ENCODE results near the gene KRTAP22-2.

KRTAP22-2 gene

DNA sequence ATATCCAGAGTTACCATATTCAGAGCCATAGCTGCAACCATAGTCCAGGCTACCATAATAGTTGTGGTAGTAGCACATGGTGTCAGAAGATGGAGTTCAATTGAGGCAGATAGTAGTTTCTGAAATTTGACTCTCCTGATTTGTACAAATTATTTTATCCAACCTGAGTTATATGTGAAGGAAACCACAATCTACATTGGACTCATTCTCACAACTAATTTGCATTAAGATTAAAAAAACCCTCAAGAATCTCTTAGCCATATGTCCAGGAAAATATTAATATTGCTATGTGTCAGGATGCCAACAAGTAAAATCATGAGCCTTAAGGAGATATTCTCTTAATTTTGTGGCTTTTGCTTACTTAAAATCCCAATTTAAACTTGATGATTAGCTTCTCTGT is at the start of gene KRTAP22-2:
Gene KRTAP22-2, minus strand, starts transcription at position 101 of the 400 bp plus-strand sequence.
- DNase-seq = no peak

DNA sequence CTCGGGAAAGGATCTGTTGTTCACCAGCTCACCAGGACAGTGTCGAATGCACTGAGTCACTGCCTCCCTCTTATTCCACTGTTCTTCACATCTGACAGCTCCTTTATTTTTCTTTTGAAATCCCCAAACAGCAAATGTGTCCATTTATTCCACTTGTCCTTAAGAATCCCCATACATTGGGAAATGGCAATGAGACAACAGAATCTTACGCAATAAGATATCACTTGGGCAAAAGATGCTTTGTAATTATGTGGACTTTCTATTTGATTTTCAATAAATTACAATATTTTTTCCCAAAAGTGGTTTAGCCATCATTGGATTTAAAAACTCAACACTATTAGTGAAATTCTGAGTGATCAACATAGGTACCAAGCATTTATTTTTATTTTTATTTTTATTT is 48.5 kb upstream of the KRTAP22-2 start:
- DNase-seq = no peak

DNA sequence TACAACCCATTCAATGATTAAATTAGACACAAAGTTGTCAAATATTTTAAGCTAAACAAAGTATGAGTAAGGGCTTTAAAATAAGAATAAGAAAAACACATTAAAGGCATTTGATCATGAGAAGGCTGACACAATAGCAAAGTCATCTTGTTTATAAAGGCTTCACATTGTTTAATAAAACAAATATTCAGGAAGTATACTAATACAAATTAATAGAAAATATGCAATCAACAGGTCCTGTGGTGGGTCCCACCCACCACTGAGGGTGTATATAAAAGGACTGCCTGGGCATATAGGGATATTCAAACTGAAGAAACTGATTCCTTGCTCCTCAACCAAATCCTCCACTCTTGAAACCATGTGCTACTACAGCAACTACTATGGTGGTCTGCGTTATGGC is 44.7 kb upstream of the KRTAP22-2 start, which contains the start of gene KRTAP20-2:
Gene KRTAP20-2, plus strand, starts transcription at position 301 of the 400 bp plus-strand sequence. Its CDS starts 58 bp downstream, at position 359.
- DNase-seq = no peak

DNA sequence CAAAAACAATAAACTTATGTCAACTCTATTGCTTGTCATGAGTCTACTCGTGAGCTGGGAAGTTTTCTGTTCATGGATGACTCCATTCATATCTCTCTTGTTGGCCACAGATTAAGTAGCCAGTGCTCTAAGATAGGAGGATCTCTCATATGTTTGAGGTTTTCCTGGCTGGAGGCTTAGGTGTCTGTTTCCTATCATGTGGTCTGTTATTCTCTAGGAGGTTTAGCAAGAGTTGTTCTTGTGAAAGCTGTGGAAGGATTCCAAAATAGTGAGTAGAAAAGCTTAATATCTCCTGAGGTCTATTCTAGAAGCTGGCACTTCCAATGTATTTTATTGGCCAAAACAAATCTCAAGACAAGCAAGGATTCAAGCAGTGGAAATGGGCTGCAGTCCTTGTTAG is 39.0 kb upstream of the KRTAP22-2 start:
- no peak for DNase-seq

DNA sequence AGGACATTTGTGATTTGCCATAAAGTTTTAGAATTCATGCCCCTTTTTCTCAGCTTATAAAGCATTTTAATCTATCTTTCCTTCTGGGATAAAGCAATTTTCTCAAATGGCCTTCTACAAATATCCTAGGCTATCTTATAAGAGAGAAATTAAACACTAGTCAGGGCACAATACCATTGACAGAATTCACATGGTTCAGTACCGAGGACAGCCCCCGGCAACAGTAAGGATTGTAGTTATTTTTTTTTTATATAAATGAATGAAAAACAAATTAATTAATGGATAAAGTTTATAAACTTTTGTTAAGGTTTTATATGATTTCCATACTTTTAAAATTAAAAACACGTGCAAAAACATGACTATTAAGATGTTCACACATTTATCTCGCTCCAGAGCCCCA is 37.9 kb upstream of the KRTAP22-2 start:
- DNase-seq = no peak

DNA sequence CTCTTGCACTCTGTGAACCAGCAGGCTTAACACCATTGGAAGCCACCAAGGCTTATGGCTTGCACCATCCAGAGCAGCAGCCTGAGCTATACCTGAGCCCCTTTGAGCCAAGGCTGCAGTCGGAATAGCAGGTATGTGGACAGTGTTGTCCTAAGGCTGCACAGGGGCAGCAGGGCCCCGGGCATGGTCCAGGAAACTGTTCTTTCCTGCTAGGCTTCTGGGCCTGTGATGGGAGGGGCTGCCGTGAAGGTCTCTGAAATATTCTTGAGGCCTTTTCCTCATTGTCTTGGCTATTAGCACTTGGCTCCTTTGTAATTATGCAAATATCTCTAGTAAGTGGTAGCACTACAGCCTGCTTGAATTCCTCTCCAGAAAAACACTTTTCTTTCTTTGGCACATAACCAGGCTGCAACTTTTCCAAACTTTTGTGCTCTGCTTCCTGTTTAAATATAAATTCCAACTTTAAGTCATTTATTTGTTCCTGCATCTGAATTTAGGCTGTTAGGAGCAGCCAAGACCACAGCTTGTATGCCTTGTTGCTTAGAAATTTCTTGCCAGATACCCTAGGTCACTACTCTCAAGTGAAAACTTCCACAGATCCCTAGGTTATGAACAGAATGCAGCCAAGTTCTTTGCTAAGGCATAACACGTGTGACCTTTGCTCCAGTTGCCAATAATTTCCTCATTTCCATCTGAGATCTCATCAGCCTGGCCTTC is 35.4 kb upstream of the KRTAP22-2 start:
- DNase-seq = no peak

DNA sequence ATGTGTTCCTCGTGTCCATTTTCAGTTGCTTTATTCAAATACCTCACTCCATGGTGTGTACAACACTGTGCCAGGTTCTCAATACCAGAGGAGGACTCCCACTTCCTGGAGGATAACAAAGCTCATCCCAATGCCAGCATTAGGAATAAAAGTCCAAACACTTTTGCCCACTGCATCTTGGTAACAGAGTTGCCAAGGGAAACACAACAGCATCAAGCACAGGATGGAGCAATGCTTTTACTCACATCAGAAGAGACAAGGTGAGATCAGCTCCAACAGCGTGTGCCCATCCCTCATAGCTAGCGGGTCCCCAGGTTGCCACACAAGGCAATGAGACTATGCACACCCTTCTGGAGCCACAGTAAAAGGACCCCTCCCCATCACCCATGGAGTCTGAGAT is 33.2 kb upstream of the KRTAP22-2 start:
- DNase-seq = no peak

DNA sequence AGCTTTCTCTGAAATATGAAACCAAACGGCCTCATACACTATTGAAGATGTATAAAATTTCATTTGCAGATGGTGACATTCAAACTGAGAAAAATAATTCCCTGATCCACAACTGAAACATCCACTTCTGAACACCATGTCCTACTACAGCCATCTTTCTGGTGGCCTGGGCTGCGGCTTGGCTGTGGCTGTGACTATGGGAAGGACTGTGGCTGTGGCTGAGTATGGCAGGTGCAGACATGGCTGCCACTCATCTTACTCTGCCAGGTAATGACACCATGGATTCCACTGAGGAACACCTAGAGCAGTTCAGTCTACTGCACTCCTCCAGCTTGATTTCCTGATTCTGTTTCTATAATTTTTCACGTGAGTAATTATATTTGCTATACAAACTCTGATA is 30.3 kb upstream of the KRTAP22-2 start, which contains the start of gene KRTAP20-4:
Gene KRTAP20-4, plus strand, starts transcription at position 106 of the 400 bp plus-strand sequence.
- DNase-seq = no peak

DNA sequence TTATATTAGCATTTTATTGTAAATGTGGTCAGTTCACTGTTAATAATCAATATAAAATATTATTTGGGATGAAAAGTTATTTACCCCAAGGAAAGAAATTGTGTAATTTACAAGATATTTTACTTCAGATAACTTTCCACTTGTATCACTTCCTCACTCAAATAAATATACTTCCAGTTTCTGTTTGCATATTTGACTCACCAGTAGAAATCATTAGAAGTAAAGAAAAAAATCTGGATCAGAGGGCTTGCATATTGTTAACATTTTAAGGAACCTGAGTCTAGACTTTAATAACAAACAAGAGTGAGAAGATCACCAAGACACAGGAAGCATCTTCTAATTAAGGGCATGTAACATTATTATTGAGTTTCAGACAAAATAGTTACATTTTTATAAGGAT is 29.9 kb upstream of the KRTAP22-2 start:
- DNase-seq = no peak

DNA sequence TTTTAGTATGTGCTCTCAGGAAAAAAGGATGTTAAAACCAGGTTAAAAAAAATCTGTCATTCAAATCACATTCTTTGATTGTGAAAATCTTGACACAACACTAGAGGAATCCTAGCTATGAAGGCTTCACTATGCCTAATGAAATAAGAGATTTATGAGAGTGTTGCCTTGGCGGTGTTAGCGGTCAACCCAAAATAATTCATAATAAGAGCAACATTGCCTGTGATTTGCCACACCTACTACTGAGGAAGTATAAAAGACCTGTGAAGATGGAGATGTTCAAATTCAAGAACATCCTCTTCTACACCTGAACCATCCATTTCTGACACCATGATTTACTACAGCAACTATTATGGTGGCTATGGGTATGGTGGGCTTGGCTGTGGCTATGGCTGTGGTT is 25.9 kb upstream of the KRTAP22-2 start, which contains the start of gene KRTAP20-1:
Gene KRTAP20-1, plus strand, starts transcription at position 301 of the 400 bp plus-strand sequence. Its CDS starts 30 bp downstream, at position 331.
- DNase-seq = no peak

DNA sequence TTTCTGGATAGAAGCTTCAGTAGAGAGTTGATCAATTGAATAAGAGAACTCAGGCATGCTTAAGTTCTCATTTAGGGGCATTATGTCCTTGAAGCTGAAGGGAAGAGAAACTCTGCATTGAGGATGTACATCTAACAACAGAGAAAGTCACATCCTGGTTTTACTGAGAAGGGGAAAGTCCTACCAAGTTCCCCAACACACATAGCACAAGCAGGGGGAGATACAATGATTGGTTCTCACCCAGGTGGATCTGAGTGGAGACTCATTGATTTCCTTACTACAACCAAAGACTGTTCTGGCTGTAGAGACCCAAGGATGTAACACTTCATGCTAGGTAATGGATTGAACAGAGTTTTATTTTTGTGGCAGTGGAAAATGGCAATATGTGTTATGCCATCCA is 25.0 kb upstream of the KRTAP22-2 start:
- no peak for DNase-seq

DNA sequence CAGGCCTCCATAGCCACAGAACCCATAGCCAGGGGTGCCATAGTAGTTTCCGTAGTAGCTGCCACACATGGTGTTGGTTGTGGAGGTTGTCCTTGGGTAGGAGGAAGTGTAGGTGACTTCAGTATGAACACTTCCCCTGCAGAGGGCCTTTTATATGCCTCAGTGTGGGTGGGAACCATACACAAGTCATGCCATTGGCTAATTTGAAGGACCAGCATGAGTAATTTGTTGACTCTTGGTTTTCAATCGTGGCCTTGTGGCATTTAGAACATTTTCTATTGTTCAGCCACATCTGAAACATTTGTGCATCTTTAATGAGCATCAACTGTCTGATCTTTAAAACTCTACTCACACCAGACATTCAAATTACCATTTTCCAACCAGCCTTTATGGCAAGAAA is 23.6 kb upstream of the KRTAP22-2 start, which contains the start of gene KRTAP6-1:
Gene KRTAP6-1, minus strand, starts transcription at position 95 of the 400 bp plus-strand sequence. Its CDS starts 26 bp downstream, at position 69.
- no peak for DNase-seq

DNA sequence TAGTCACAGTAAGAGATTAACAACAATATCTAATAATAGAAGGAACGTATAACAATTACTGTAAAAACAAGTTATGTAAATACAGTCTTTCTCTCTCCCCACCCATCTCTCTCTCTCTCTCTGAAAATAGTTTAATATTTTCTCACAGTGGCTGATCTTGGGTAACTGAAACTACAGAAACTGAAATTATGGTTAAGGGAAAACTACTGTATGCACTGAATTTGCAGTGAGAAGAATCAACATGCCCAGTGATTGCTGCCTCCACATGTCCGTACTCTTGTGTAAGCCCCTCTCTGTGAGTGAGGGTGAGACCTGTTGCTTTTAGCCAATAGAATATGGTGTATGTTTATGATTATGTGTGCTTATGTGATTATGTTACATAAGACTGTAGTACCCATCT is 21.9 kb upstream of the KRTAP22-2 start:
- DNase-seq = no peak

DNA sequence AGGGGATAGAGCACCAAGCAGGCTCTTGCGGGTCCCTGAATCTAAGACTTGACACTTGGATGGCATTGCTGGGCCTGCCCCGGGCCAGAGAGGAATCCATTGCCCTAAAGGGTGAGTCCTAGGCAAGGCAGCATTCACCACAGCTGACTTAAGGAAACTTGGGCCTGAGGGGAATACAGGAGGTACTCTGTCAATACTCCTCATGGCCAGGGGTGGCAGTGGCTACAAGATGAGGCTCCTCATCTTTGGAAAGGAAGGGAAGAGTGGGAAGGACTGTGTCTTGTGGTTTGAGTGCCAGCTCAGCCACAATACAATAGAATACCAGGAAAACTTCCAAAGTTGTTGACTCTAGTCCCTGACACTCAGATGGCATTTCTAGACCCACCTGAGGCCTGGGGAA is 15.8 kb upstream of the KRTAP22-2 start:
- DNase-seq = no peak

DNA sequence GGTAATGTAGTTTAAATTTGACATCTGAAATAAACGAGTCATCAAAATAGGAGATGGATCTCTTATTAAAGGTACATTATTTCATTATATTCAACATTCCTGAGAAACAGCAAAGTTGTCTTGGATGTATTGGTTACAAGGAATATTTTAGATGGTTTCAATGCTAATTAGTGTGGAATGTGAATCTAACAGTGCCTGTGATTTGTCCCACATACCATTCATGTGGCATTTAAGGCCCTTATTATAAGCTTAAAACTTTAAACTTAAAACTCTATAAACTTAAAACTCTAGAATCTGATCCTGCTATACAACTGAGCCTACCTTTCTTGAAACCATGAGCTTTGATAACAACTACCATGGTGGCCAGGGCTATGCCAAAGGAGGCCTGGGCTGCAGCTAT is 10.6 kb upstream of the KRTAP22-2 start, which contains the start of gene KRTAP22-1:
Gene KRTAP22-1, plus strand, starts transcription at position 301 of the 400 bp plus-strand sequence.
- DNase-seq = no peak

DNA sequence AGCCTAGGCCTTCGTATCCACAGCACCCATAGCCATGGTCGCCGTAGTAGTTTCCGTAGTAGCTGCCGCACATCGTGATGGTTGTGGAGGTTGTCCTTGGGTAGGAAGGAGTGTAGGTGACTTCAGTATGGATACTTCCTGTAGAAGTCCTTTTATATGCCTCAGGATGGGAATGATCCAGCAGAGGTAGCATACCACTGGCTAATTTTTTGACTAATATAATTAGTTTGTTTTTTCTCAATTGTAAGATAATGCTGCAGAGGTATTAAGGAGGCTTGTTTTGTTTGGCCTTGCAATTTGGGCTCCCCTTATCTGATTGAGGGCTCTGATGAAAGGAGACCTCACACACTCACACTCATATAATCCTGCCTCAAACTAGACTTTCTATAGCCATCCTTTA is 8.6 kb upstream of the KRTAP22-2 start, which contains the start of gene KRTAP6-2:
Gene KRTAP6-2, minus strand, starts transcription at position 101 of the 400 bp plus-strand sequence. Its CDS starts 28 bp downstream, at position 73.
- no peak for DNase-seq

DNA sequence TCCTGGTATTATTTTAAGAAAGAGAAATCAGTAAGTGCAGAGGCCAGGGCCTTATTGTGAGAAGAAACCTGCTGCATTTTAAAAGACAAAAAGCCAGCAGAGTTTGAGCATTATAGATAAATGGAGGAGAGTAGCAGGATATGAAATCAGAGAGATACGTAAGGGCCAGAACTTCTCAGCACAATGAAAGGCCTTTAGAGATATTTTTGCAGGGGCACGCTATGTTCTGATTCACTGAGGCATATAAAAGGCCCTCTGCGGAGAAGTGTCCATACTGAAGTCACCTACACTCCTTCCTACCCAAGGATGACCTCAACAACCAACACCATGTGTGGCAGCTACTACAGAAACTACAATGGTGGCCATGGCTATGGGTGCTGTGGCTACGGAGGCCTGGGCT is 1.9 kb upstream of the KRTAP22-2 start, which contains the start of gene KRTAP6-3:
Gene KRTAP6-3, plus strand, starts transcription at position 301 of the 400 bp plus-strand sequence. Its CDS starts 6 bp downstream, at position 307.
- no peak for DNase-seq

DNA sequence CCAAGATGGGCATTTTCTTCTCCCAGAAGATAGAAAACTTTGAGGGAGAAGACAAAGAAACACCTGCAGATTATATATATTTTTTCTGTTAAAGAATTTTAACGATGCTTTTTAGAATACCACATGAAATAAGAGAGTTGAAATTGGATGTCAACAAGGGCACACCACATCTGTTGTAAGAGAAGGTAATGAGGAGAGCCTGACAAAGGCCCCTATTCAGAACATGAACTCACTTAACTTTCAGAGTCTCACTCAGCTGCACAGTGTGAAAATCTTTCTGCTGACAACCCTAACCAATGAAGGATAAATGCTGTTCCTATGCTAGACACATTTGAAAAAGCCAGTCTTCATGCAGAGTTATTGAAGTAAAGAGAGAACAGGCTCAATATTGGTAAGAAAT is 7.3 kb downstream of the KRTAP22-2 start:
- DNase-seq = no peak

DNA sequence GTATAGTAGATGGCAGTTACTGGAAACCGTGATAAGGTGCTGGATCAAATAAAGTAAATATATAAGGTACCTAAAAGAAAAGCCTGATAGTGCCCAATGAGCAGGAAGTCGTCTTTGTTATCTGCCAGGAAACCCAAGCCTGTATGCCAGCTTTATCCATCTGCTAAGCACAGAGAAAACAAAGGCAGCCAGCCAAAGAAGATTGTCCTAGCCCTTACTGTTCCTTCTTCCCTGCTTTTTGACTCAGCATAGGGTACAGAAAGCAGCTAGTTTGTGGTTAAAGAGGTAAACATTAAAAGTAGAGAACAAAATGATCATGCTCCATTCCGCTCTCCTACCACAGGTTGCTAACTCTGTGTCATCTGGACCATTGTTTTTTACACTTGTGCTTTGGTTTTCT is 10.1 kb downstream of the KRTAP22-2 start:
- no peak for DNase-seq

DNA sequence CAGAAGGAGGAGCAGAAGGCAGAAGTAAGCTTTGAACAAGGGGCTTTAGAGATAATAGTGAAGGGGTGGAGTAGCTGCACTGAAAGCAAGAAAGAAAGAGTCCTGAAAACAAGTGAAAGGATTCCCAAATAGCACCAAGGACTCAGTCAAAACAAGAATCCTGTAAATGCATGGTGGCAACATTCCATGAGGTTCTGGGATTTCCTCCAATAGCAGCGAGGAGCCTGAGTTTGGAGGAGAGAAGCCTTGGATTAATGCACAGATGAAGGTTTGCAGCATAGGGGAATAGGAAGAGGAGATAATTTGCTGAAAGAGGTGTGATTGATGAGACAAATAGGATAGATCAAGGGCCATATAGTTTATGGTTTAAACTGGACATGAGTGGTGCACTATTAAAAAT is 10.9 kb downstream of the KRTAP22-2 start:
- DNase-seq = no peak

DNA sequence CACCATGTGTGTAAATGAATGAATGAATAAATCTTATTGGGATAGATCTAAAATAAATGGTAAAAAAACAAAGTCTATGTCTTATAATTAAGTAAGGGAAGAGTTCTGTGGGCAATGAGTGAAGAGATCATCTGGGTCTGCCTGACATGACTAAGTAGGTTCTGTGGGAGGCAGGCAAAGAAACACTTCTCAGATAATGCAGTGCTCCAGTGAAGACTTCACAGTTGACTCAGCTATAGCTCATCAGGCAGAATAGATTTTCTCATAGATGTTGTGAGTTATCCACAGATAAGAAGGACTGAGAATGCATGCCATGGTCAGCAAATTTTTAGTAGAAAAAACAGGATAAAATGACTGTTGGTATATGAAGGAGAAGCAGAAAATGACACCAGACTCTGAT is 12.4 kb downstream of the KRTAP22-2 start:
- no peak for DNase-seq

DNA sequence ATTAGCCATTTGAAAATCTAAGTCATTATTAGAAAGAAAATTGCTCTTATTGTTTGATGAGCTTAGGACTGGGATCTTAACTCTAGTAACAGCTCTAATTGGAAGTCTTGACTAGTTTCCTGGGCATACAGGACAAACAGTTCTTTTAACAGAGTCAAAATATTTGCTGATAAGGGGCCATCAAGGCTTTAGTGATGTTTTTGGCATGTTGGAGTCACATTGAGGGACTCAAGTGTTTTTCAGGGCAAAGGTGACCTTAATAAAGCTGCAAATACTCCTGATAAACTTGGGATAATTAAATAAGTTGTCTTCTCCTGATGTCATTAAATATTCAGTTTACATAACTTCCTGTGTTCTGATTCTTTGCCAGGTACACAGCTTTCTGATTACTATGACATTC is 22.6 kb downstream of the KRTAP22-2 start:
- DNase-seq = no peak

DNA sequence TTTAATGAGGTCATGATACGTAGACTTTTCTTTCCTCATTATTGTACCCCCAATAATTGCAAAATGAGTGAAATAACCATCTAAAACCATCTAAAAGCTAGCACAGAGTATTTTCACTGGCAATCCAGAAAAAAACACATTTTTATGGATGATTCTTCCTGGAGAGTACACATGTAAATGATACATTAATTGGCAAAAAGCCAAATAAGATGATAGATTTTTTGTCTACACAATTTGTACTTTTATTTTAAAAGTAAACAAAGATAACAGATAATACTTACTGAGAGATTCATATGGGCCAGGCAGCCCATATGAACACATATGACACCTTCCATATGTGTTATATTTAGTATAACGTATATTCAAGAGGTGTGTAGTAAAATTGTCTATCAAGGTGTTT is 26.6 kb downstream of the KRTAP22-2 start:
- no peak for DNase-seq

DNA sequence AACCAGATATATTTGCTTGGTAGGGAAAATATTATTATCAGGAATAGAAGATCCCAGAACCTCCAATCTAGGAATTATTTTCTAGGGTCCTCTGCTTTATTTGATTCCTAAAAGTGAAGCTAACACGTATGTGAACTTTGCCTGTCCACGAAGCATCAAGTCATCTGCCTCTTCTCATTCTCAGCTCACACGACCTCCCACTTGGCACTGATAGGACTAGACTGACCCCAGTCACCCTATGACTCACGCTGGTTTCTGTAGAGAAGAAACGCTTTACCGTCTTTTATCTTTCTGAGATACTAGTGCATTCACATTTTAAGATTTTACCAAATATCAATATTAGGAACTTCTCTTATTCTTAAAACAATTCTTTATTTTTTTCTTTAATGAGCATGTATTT is 27.1 kb downstream of the KRTAP22-2 start:
- no peak for DNase-seq

Data from NCI-H1436 (cell line).